Stimulated activated CD4-positive, alpha-beta T cell treated with anti-CD3 and anti-CD28 coated beads, Interleukin-1b, Interleukin-23, amount 100 ng/mL, for 24 hours (primary cell): Measurements from ENCODE around the gene KLK13.

Source experiments
- DNase-seq, 4 experiments: peaks; one replicate each; pipeline ENCODE4 v3.0.0-alpha.2; 2020; ENCODE audit warnings: low read depth in 4 of 4, low spot score in 1 of 4

KLK13 gene

GRCh38 chr19:51093101-51093500 is 28.2 kb upstream of the KLK13 start:
- DNase-seq = no peak

- DNase-seq = no peak
Measured at GRCh38 chr19:51091895-51092873, 27.3 kb upstream of the KLK13 start.

GRCh38 chr19:51091126-51091525 is 26.2 kb upstream of the KLK13 start:
- DNase-seq = no peak

DNA sequence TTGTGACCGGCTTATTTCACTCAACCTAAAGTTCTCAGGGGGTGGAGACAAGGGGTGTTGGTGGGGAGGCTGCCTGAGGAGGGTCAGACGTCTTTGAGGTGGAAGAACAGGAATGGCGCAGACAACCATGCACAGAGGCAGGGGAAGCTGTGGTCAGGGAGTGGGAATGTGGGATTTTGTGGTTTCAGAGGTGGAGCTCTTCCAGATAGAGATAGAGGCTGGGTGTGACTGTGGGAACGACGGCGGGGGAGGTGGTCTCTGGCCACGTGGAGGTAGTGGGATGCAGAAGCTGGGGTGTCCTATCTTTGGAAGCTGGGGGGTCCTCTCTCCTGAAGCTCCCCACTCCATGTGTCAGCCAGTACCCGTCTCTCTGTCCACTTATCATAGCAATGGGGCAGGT is 25.6 kb upstream of the KLK13 start:
- DNase-seq = no peak

DNA sequence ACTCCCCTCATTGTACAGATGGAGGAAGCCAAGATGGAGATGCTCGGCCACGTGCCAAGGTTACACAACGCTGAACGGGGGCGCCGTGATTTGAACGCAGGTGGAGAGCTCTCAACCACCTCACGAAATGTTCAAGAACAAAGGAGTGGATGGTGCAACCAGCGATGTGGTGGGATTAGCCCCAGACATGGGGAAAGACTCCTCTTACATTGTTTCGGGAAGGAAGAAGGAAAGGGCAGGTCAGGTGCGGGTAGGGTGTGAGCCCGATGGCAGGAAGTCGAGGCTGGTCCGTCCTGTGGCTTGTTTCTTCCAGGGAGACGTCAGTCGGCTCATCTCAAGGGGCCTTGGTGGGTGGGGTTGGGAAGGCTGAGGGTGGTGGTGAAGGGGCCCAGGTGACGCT is 24.9 kb upstream of the KLK13 start:
- DNase-seq = no peak

GRCh38 chr19:51086153-51086850 is 21.4 kb upstream of the KLK13 start:
- DNase-seq = no peak

DNA sequence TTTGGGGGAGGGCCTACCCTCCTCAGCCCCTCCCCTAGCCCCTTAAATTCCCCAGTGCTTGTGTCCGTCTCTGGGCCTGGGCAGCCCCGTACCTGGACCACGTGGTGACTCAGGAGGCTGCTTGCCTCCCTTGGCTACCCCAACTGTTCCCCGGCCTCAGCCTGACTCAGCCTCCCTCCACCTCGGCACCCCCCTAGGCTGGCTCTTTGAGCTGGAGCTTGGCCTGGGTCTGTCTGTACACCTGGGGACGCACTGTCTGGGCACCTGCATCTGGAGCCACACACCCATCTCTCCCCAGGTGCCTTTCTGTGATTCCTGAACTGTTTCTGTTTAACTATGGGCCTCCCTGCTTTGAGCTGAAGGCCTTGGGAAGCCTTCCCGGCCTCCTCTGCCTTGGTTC is 19.6 kb upstream of the KLK13 start:
- DNase-seq = no peak

- DNase-seq = no peak
Measured at GRCh38 chr19:51083783-51084182, 18.9 kb upstream of the KLK13 start.

DNA sequence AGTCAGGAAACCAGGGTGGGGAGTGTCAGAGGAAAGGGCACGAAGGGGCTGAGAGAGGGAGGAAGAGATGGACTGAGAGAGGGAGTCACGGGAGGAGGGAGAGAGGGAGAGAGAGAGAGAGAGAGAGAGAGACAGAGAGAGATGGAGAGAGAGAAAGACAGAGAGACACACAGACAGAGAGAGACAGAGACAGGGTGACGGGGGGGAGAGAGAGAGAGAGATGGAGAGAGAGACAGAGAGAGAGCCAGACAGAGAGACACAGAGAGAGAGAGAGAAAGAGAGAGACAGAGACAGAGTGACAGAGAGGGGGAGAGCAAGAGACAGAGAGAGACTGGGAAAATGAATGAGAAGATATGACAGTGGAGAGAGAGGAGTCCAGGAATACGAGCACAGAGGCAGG is 18.3 kb upstream of the KLK13 start:
- DNase-seq = no peak

DNA sequence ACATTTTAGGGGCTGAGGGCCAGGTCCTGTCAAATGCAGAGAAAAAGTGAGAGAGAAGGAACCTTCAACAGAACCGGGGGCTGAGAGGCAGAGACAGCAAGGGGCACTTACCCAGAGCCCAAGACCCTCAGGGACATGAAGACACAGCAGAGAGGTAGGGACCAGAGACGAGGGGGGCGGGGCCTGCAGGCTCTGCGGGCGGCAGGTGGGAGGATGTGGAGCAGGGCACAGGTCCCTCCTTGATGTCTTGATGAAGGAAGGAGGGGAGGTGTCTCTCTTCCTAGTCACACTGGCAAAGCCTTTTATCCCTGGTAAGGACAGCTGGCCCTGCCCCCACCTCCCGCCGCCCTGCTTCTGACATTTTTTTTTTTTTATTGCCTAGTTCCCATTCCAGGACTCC is 17.7 kb upstream of the KLK13 start, which contains the start of gene KLK14:
TSS of gene KLK14 (minus strand) at position 277 of the 400 bp plus-strand sequence. CDS start at position 4, 273 bp downstream.
- no peak for DNase-seq

DNA sequence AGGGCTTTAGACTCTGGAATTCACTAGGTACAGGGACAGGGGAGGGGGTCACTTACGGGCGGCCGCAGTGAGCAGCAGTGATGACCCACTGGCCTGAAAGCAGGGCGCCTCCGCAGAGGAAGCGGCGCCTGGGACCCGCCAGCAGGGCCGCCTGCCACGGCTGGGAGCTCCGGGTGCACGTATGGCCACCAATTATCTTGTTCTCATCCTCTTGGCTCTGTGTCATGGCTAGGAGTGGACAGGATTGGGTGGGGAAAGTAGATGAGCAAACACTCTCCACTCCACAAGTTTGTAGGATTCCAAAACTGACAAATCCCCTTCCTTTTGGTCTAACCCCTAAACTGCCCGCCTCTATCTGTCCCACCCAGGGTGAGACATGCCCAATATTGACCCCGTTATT is 16.6 kb upstream of the KLK13 start:
- no peak for DNase-seq

- DNase-seq = no peak
Measured at GRCh38 chr19:51079481-51080110, 14.7 kb upstream of the KLK13 start.

- no peak for DNase-seq
Measured at GRCh38 chr19:51078731-51079130, 13.8 kb upstream of the KLK13 start.

DNA sequence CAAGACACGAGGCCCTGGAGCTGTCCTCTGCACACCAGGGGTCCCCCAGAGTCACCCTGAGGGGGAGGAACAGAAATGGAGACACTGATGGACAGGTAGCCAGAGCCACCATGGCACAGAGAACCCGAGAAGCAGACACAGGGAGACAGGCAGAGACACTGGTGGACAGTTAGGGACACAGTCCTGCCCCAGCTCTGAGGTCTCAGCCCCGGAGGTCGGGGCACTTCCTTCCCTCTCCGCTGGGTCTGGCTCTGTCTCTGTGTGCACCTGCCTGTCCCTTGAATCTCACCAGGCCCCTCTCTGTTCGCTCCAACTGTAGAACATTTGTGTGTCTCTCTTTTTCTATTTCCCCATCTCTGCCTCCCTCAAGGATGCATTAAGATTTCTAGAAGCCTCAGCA is 13.2 kb upstream of the KLK13 start:
- no peak for DNase-seq

DNA sequence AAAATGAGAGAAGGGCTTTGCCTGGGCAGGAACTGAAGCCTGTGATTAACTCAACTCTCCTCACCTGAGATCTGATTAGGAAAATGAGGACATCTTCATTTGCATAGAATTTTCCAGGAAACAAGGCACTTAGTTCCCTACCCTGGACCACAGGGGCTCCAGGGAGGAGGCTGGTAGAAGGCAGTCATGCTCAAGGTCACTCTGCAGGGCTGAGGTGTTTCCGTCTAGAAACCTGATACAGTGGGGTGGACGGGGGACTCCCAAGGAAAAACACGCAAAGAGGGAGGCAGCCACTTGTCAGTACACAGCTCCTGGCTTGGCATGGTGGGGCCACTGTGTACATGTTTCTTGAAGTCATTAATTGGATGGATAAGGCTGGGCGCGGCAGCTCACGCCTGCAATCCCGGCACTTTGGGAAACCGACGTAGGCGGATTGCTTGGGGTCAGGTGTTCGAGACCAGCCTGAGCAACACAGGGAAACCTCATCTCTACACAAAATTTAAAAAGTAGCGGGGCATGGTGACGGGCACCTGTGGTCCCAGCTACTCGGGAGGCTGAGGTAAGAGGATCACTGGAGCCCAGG is 11.8 kb upstream of the KLK13 start:
- no peak for DNase-seq

GRCh38 chr19:51075998-51076397 is 11.1 kb upstream of the KLK13 start:
- no peak for DNase-seq

GRCh38 chr19:51071095-51071405 is 6.2 kb upstream of the KLK13 start:
- DNase-seq = no peak

- DNase-seq = no peak
Measured at GRCh38 chr19:51070334-51071094, 5.6 kb upstream of the KLK13 start.

- DNase-seq = no peak
Measured at GRCh38 chr19:51066393-51067186, 1.7 kb upstream of the KLK13 start.
